HCT116 (cell line): ENCODE results near the gene STAG1. TPM values are rescaled to one million over a fixed set of nuclear protein-coding genes. Genes with fewer than 3 reads are reported as not detected.

Source experiments
- ATAC-seq: fragments of 200-7000 bp; cut with Tn5 transposase; 2 replicates; pipeline ENCODE4 v1.9.1; 2020; ENCODE audit warnings: mild to moderate bottlenecking, moderate library complexity
- BruUV-seq: library from RNA; stranded (reverse); fragments of 400-500 nt; replicated peaks from 2 replicates; lab custom pipeline; 2021; lab: Mats Ljungman, UMichigan
- CTCF ChIA-PET: fragments of 300-600 bp; sonication (Branson Sonifier 250); formaldehyde crosslinking; loops from one replicate; lab custom pipeline; 2021; ENCODE audit warnings: antibody characterized with exemption; lab: Charles Lee
- POLR2A ChIA-PET: fragments of 300-600, 350-600 bp; sonication (Branson Sonifier 250); formaldehyde crosslinking; loops from one replicate; lab custom pipeline; 2021; ENCODE audit warnings: antibody characterized with exemption; lab: Charles Lee
- RAD21 ChIA-PET, 2 experiments: fragments of 300-600 bp; sonication (Branson Sonifier 250); formaldehyde crosslinking; loops; one replicate each; lab custom pipeline; 2023; ENCODE audit warnings: low total read pairs in 2 of 2; ENCODE audit not compliant: uncharacterized antibody in 2 of 2, unreplicated experiment in 2 of 2, low non-redundant PET in 1 of 2; lab: Charles Lee
- DNase-seq: peaks from one replicate; pipeline ENCODE4 v3.0.0-alpha.2; 2010; ENCODE audit warnings: low read depth, low spot score
- H2AFZ ChIP-seq: fragments of 200-600 bp; shearing (Covaris generic), sonication (generic); 2 replicates; pipeline ENCODE4 v1.6.1; 2017; ENCODE audit warnings: low read depth, mixed run types, mixed read lengths, antibody characterized with exemption, low read length; ENCODE audit not compliant: poor library complexity, severe bottlenecking
- H3K27ac ChIP-seq: 2 replicates; pipeline ENCODE4 v1.5.1; 2012; ENCODE audit warnings: low read depth, low read length
- H3K27me3 ChIP-seq: fragments of 200-600 bp; sonication (generic); 2 replicates; pipeline ENCODE4 v1.6.1; 2016; ENCODE audit warnings: mixed run types, low read length, mixed read lengths; ENCODE audit not compliant: insufficient read depth
- H3K36me3 ChIP-seq, 2 experiments: fragments of 200-500 bp in 1 of 2; fragments of 200-600 bp in 1 of 2; sonication (Bioruptor generic) in 1 of 2; sonication (generic) in 1 of 2; 2 replicates each; pipeline versions ENCODE4 v1.5.1 to v1.6.1; 2014 to 2016; ENCODE audit warnings: low read length in 2 of 2, inconsistent platforms in 1 of 2, mixed read lengths in 1 of 2, mixed run types in 1 of 2; ENCODE audit not compliant: insufficient read depth in 2 of 2, control insufficient read depth in 1 of 2
- H3K4me1 ChIP-seq, 2 experiments: fragments of 200-600 bp in 1 of 2; sonication (generic) in 1 of 2; 2 replicates each; pipeline versions ENCODE4 v1.5.1 to v1.6.1; 2012 to 2017; ENCODE audit warnings: low read length in 2 of 2, inconsistent platforms in 1 of 2, mild to moderate bottlenecking in 1 of 2, mixed read lengths in 1 of 2, mixed run types in 1 of 2, moderate library complexity in 1 of 2; ENCODE audit not compliant: insufficient read depth in 2 of 2, control insufficient read depth in 1 of 2
- H3K4me2 ChIP-seq: fragments of 200-600 bp; sonication (generic); 2 replicates; pipeline ENCODE4 v1.6.1; 2017; ENCODE audit warnings: mixed run types, low read length, mixed read lengths
- H3K4me3 ChIP-seq, 2 experiments: fragments of 200-600 bp in 1 of 2; sonication (generic) in 1 of 2; replicated peaks in 1 of 2; 2 replicates each; pipeline ENCODE4 v1.5.1; 2011 to 2016; ENCODE audit warnings: low read length in 2 of 2, control low read depth in 1 of 2, low read depth in 1 of 2, mild to moderate bottlenecking in 1 of 2, mixed read lengths in 1 of 2, mixed run types in 1 of 2
- H3K79me2 ChIP-seq: fragments of 200-600 bp; sonication (generic); 2 replicates; pipeline ENCODE4 v1.6.1; 2017; ENCODE audit warnings: mild to moderate bottlenecking, mixed run types, low read length, moderate library complexity, mixed read lengths; ENCODE audit not compliant: insufficient read depth
- H3K9ac ChIP-seq: fragments of 200-600 bp; sonication (generic); 2 replicates; pipeline ENCODE4 v1.6.1; 2016; ENCODE audit warnings: low read length, mixed read lengths
- H3K9me2 ChIP-seq: fragments of 200-600 bp; sonication (generic), shearing (Covaris generic); 2 replicates; pipeline ENCODE4 v1.6.1; 2017; ENCODE audit warnings: mixed run types, mild to moderate bottlenecking, moderate library complexity; ENCODE audit not compliant: insufficient read depth
- H3K9me3 ChIP-seq, 2 experiments: fragments of 200-500 bp in 1 of 2; fragments of 200-600 bp in 1 of 2; sonication (Bioruptor generic) in 1 of 2; sonication (generic) in 1 of 2; 2 replicates each; pipeline ENCODE4 v1.6.1; 2014 to 2017; ENCODE audit warnings: low read length in 2 of 2, mixed read lengths in 2 of 2, inconsistent platforms in 1 of 2, low read depth in 1 of 2, mild to moderate bottlenecking in 1 of 2, mixed run types in 1 of 2, moderate library complexity in 1 of 2; ENCODE audit not compliant: control insufficient read depth in 1 of 2, insufficient read depth in 1 of 2
- H4K20me1 ChIP-seq: fragments of 200-600 bp; sonication (generic), shearing (Covaris generic); 2 replicates; pipeline ENCODE4 v1.6.1; 2017; ENCODE audit warnings: mixed run types, mild to moderate bottlenecking, moderate library complexity; ENCODE audit not compliant: insufficient read depth
- ATF3 ChIP-seq: IDR thresholded peaks from 2 replicates; pipeline ENCODE4 v1.6.1; 2012
- CBX3 ChIP-seq: IDR thresholded peaks from 2 replicates; pipeline ENCODE4 v1.6.1; 2012; ENCODE audit warnings: low read depth
- CEBPB ChIP-seq: IDR thresholded peaks from 2 replicates; pipeline ENCODE4 v1.6.1; 2012; ENCODE audit warnings: low read depth
- CTCF ChIP-seq, 3 experiments: fragments of 200-600 bp in 1 of 3; sonication (generic) in 1 of 3; IDR thresholded peaks in 2 of 3; conservative IDR thresholded peaks in 1 of 3; 2 replicates each; pipeline ENCODE4 v1.5.1; 2012 to 2017; ENCODE audit warnings: low read depth in 2 of 3, low read length in 2 of 3, antibody characterized with exemption in 1 of 3, borderline replicate concordance in 1 of 3, control low read depth in 1 of 3, mild to moderate bottlenecking in 1 of 3, mixed read lengths in 1 of 3, mixed run types in 1 of 3, moderate library complexity in 1 of 3; ENCODE audit not compliant: insufficient read depth in 1 of 3
- EGR1 ChIP-seq: IDR thresholded peaks from 2 replicates; pipeline ENCODE4 v1.6.1; 2012; ENCODE audit warnings: low read depth
- ELF1 ChIP-seq: IDR thresholded peaks from 2 replicates; pipeline ENCODE4 v1.6.1; 2012; ENCODE audit warnings: low read depth, borderline replicate concordance
- EZH2phosphoT487 ChIP-seq: fragments of 200-600 bp; IDR thresholded peaks from 2 replicates; pipeline ENCODE4 v1.6.1; 2018; ENCODE audit warnings: antibody characterized with exemption, borderline replicate concordance
- FOSL1 ChIP-seq: IDR thresholded peaks from 2 replicates; pipeline ENCODE4 v1.6.1; 2012; ENCODE audit warnings: low read depth
- JUND ChIP-seq: IDR thresholded peaks from 2 replicates; pipeline ENCODE4 v1.6.1; 2012
- MAX ChIP-seq: IDR thresholded peaks from 2 replicates; pipeline ENCODE4 v1.6.1; 2012
- POLR2A ChIP-seq: IDR thresholded peaks from 2 replicates; pipeline ENCODE4 v1.7.0; 2011; ENCODE audit warnings: borderline replicate concordance; ENCODE audit not compliant: insufficient read depth, insufficient read length; ENCODE audit errors: extremely low read depth
- POLR2AphosphoS5 ChIP-seq: IDR thresholded peaks from 2 replicates; pipeline ENCODE4 v1.6.1; 2011; ENCODE audit warnings: mild to moderate bottlenecking, low read depth, low read length, moderate library complexity
- RAD21 ChIP-seq: IDR thresholded peaks from 2 replicates; pipeline ENCODE4 v1.6.1; 2012; ENCODE audit warnings: low read depth, mild to moderate bottlenecking
- REST ChIP-seq: IDR thresholded peaks from 2 replicates; pipeline ENCODE4 v1.6.1; 2012; ENCODE audit warnings: low read depth
- SRF ChIP-seq: IDR thresholded peaks from 2 replicates; pipeline ENCODE4 v1.6.1; 2012; ENCODE audit warnings: low read depth
- intact Hi-C: fragments of 100-400 bp; cut with micrococcal nuclease; formaldehyde crosslinking; loops from 2 replicates; pipeline ENCODE4 v1.10.0; 2022
- total RNA-seq: library from RNA; stranded (reverse); gene quantifications from one replicate; pipeline ENCODE4 v1.2.1, GENCODE V29; 2021; ENCODE audit not compliant: unreplicated experiment
- TF ChIP-seq, protein P1 (sequence below): IDR thresholded peaks from 2 replicates; pipeline ENCODE4 v1.6.1; 2011; ENCODE audit warnings: mild to moderate bottlenecking, low read length, moderate library complexity; ENCODE audit not compliant: insufficient replicate concordance; ENCODE audit errors: extremely low read depth

The STAG1 gene
- total RNA-seq, 1 experiment from 2014 or later: 29.4 TPM

- intact Hi-C loops: no loop called here
- Histone ChIP-seq H3K27ac (no peak overlapping the region), H3K4me1 (peaks cover 0 to 7% of the 10 kb centered on the region in 2 experiments; a peak in 2 of 4 replicates), H3K9ac (no peak overlapping the region), H2AFZ (no peak overlapping the region), H3K4me2 (no peak overlapping the region), H3K36me3 (no peaks in the 10 kb centered on the region), H3K9me2 (no peaks in the 10 kb centered on the region), H3K4me3 (no peak overlapping the region), H3K9me3 (no peaks in the 10 kb centered on the region), H4K20me1 (no peaks in the 10 kb centered on the region), H3K79me2 (no peaks in the 10 kb centered on the region), H3K27me3 (no peaks in the 10 kb centered on the region)
- POLR2A ChIA-PET: no interaction called here
- no peak for DNase-seq
- no TSS peak for BruUV-seq
- RAD21 ChIA-PET: no interaction called here
- no peak for ATAC-seq
- CTCF ChIA-PET: no interaction called here
- TF ChIP-seq CEBPB (no peak), POLR2AphosphoS5 (no peak), ATF3 (no peak), MAX (no peak), POLR2A (no peak), EGR1 (no peak), SRF (no peak), RAD21 (no peak), CBX3 (no peak), JUND (no peak), EZH2phosphoT487 (no peak), FOSL1 (no peak), REST (no peak), ELF1 (no peak), CTCF (IDR thresholded peaks at IDR 0.05 in 2 of 3, conservative IDR thresholded peaks at IDR 0.05 in 1 of 3; ENCODE audit: borderline replicate concordance in 1 of 3, insufficient read depth in 1 of 3, low read depth in 2 of 3, low read length in 2 of 3) (no peak)
- TF ChIP-seq, protein P1, sequence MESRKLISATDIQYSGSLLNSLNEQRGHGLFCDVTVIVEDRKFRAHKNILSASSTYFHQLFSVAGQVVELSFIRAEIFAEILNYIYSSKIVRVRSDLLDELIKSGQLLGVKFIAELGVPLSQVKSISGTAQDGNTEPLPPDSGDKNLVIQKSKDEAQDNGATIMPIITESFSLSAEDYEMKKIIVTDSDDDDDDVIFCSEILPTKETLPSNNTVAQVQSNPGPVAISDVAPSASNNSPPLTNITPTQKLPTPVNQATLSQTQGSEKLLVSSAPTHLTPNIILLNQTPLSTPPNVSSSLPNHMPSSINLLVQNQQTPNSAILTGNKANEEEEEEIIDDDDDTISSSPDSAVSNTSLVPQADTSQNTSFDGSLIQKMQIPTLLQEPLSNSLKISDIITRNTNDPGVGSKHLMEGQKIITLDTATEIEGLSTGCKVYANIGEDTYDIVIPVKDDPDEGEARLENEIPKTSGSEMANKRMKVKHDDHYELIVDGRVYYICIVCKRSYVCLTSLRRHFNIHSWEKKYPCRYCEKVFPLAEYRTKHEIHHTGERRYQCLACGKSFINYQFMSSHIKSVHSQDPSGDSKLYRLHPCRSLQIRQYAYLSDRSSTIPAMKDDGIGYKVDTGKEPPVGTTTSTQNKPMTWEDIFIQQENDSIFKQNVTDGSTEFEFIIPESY: no peak
Measured at GRCh38 chr3:136385457-136385856, 366.7 kb downstream of the STAG1 start.
